NCI-H2227 (cell line): ENCODE measurements around the gene TEX2.

Experiments used
- DNase-seq: peaks from one replicate; lab custom pipeline; 2025; ENCODE audit not compliant: unreplicated experiment; lab: John Stamatoyannopoulos, UW

Gene TEX2, protein sequence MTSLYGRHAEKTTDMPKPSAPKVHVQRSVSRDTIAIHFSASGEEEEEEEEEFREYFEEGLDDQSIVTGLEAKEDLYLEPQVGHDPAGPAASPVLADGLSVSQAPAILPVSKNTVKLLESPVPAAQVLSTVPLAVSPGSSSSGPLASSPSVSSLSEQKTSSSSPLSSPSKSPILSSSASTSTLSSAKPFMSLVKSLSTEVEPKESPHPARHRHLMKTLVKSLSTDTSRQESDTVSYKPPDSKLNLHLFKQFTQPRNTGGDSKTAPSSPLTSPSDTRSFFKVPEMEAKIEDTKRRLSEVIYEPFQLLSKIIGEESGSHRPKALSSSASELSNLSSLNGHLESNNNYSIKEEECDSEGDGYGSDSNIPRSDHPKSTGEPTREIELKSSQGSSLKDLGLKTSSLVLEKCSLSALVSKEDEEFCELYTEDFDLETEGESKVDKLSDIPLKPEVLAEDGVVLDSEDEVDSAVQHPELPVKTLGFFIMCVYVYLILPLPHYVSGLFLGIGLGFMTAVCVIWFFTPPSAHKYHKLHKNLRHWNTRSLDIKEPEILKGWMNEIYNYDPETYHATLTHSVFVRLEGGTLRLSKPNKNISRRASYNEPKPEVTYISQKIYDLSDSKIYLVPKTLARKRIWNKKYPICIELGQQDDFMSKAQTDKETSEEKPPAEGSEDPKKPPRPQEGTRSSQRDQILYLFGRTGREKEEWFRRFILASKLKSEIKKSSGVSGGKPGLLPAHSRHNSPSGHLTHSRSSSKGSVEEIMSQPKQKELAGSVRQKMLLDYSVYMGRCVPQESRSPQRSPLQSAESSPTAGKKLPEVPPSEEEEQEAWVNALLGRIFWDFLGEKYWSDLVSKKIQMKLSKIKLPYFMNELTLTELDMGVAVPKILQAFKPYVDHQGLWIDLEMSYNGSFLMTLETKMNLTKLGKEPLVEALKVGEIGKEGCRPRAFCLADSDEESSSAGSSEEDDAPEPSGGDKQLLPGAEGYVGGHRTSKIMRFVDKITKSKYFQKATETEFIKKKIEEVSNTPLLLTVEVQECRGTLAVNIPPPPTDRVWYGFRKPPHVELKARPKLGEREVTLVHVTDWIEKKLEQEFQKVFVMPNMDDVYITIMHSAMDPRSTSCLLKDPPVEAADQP

DNA sequence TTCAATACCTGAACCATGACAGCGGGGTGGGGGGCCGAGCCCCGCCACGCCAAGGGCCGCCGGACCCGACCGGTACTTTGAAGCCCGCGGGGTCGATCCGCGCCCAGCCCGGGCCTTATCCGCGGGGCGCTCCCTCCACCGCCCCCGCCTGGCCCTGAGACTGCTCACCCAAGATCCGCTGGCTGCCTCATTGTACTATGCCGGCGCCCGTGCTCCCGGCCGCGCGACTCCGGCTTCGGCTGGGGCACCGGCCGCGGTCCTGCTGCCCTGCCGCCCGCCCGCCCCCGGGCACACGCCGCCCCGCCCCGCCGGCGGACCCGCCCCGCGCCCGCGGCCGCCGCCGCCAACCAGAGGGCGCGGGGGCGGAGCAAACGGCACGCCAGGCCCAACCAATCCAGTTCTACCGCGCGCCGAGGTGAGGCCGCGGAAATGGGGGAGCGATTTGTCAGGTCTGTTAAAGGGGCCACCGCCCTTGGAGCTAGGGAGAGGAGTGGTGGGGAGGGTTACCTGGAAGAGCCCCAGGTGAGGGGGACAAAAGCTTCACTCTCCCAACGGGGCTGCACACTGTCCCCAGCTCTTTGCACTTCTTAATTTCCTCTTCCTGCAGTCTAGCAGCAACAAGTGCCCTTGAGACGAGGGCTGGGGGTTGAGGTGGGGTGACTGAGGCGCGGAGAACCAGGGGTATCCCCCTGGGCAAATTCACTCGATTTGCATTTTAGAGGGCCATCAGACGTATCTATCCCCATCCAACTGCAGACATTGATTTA is at the start of gene TEX2:
TSS of gene TEX2 (minus strand) at position 261 of the 767 bp plus-strand sequence. CDS start 49,043 bp downstream, outside the sequence.
- DNase-seq = peak; percentile 96

DNA sequence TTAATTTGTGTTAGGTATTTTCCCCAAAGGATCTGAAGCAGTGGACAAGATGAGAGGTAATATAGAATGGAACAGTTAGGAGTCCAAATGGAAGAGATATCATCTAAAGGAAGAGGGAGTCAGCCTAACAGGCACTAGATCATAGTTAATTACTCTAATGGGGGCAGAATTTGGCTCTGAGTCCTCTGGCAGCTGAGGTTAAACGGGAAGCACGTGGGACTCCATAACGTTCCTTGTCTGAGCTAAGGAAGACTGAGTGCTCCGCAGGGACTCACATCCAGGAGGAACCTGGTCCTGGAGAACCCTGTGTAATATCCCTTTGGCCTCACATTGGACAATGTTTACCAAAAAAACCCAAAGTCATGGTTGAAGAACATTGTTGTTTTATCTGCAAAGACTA is 46.6 kb upstream of the TEX2 start:
- no peak for DNase-seq

DNA sequence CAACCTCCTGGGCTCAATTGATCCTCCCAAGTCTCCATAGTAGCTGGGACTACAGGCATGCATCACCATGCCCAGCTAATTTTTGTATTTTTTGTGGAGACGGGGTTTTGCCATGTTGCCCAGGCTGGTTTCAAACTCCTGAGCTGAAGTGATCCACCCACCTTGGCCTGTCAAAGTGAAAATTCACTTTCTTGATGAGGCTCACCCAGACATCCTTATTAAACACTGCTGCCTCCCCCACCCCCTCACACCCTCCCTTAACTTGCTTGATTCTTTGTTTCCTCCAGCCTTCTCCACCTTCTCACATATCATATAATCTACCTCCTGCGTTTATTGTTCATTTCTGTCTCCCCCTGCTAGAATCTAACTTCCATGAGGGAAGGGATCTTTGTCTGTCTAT is 46.0 kb upstream of the TEX2 start:
- no peak for DNase-seq

DNA sequence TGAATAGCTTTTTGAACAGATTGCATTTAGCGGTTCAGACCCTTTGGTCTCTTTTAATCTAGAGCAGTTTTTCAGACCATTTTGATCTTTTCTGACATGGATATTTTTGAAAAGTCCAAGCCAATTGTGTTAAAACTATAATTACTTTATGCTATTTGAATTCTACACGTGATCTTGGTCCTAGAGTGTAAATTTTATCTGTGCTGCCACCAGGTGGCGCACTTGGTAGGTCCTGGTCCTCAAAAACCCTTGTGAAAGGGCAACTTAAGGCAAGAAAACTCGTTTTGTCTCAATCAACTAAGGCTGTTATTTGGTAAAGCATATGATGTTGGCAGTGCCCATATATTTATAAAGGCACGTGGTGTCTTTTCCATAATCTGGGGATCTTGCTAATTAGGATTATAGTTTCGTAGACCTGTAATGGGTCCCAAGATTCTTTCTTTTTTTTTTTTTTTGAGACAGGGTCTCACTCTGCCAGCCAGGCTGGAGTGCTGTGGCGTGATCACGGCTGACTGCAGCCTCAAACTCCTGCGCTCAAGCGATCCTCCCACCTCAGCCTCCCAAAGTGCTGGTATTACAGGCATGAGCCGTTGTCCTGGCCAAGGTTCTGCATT is 43.9 kb upstream of the TEX2 start:
- DNase-seq = peak; percentile 82

DNA sequence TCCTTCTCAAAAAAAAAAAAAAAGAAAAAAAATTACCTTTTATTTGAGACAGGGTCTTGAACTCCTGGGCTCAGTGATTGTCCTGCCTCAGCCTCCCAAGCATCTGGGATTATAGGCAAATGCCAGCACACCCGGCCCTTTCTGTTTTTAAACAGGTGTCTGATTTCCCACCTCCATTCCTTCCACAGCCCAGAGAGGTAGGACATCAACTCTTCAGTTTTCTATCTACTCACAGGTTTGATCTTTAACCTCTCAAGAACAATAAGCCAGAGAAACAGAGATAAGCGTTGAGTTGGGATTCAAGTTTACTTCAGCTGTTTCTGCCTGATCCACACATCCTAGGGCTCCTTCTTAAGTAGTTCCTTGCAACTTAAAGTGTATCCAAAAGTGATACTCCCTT is 41.5 kb upstream of the TEX2 start:
- no peak for DNase-seq

DNA sequence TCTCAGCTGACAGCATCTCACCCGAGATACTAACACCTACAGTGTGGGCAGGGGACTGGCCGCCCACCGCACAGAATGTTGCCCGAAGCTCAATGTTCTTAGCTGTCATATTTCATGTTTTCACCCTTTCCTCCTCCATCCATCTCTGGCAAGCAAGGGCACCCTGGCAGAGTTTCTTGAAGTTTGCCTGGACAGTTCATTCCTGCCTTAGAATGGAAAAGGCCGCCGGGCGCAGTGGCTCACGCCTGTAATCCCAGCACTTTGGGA is 37.6 kb upstream of the TEX2 start:
- DNase-seq = no peak

DNA sequence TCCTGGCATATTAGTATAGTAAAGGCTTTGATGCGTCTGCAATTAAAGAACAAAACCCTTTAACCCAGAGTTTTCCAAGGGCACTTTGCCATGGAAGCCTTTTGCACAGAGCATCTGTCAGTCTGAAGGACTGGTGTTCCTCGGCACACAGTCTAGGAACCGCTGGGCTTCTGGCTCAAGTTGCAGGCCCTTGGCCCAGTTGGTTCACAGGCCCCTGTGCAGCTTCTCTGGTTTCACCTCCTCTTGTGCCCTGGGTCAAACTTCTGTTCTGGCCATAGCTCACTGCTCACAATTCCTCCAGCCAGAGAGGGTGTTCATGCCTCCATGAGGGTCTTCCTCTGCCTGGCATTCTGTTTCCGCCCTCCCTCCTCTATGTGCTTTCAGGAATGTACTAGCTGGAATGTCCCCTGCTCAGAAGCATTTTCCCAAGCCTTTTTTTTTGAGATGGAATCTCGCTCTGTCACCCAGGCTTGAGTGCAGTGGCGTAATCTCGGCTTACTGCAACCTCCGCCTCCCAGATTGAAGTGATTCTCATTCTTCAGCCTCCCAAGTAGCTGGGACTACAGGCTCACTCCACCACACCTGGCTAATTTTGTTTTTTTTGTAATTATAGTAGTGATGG is 34.5 kb upstream of the TEX2 start:
- no peak for DNase-seq

DNA sequence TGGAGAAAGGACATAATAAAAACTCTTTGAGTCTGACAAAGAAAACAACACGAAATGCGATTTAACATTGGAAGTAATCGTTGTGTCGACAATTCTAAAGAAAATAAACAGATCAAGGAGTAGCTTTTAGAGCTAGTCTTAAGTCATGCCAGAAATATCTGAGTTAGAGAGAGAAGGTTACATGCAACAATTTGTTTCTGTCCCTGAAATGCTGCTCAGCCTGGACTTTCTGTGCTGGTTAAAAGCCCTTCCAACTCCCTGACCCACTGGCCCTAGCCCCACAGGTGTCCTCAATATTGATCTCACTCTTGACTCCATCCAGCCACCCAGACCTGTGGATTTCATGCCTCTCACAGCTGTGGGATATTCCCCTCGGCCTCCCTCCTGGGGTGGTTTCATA is 33.2 kb upstream of the TEX2 start:
- peak; percentile 24 for DNase-seq

DNA sequence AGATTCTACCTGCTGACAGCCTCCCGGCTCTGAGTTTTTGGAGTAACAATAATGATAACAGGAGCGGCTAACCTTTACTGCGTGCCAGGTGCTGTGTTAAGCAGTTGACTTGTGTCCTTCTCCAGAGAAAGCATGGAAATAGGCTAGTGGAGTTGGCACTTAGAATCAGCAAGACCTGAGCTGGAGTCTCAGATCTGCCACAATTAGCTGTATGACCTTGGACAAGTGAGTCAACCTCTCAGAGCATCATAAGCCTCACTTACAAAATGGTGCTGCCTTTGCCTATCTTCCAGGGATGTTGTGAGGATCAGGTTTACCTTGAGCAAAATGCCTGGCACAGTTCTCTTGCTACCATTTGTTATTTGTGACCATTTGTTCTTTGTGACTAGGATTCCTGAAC is 32.1 kb upstream of the TEX2 start:
- no peak for DNase-seq

DNA sequence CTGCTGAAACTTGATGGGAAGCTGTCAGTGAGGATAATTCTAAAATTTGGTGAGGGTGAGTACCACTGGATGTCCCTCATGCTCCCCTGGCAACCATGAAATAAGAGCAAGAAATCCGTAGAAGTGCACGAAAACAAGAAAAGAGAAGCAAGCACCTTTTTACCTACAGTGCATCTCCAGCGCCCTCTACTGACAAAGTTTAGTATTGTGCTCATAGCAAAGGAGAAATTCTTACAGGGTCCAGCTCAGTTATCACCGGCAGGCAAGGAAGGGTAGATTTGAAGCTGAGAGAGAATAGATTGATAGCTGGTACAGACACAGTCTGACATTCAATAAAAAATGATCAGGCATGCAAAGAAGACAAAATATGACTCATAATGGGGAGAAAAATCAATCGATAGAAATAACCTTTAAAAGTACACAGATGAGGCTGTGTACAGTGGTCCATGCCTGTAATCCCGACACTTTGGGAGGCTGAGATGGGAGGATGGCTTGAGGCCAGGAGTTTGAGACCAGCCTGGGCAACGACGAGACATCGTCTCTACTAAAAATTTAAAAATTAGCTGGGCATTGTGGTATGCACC is 28.3 kb upstream of the TEX2 start:
- peak; percentile 33 for DNase-seq

DNA sequence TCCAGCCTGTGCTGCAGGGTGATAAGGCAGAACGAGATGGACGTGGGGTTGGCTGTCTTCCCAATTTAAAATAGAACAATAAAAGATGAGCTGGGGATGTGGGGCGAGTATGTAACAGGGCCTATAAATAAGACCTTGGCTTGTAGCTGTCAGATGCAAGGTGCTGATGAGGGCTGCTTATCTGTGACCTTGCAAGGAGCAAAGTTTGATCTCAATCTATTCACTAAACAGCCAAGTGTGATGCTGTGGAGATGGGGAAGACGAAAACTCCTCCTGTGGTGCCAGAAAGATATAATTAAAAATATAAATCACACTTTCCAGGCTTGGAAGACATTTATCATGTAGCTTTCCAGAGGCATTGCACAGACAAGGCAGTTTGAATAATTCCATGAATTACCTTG is 26.7 kb upstream of the TEX2 start:
- peak; percentile 92 for DNase-seq

DNA sequence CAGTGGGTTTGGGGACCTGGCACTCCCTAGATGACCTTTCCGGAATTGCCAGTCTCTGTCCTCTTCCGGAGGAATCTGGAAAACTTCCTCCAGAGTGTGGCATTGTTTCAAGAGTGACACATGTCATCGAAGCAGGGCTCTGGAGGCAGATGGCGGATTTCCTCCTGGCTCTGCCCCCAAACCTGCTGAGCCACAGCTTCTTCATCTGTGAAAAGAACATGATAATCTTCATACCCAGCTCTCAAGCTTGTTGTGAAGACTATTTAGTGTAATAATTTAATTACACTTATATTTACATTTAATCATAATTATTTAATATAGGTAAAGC is 19.7 kb upstream of the TEX2 start:
- peak; percentile 15 for DNase-seq

DNA sequence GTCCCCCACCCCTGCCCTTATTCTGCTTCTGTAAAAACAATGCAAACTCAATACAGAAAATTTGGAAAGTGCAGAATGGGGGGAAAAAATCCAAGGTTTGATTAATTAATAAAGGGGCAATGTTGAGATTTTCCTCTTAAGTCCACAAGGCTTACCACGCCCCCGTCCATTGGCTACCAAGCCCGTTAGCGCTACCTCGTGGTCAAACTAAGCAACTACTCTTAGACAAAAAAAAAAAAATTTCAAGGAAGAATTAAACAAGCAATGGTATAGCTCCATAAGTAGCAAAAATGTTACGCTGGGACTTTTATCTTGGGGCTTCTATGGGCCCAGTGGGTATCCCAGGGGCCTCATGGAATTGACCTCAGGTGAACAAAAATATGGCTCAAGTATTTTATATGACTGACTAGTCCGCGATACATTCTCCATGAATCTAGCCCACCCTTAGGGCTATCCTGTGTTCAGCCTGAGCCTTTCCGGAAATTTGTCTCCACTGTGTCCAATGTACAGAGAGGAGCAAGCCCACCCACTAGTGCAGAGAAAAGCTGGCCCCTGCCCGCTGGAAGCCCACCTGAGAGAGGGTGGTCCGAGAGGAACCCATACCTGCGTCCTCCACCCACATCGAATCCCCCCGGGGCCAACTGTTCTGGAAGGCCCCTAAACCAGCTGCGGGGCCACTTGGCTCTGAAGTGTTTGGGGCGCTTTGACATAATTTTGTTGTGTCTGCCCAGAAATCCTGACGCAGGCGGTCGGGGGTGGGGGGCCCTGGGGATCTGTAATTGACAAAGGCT is 19.1 kb upstream of the TEX2 start:
- peak; percentile 81 for DNase-seq

DNA sequence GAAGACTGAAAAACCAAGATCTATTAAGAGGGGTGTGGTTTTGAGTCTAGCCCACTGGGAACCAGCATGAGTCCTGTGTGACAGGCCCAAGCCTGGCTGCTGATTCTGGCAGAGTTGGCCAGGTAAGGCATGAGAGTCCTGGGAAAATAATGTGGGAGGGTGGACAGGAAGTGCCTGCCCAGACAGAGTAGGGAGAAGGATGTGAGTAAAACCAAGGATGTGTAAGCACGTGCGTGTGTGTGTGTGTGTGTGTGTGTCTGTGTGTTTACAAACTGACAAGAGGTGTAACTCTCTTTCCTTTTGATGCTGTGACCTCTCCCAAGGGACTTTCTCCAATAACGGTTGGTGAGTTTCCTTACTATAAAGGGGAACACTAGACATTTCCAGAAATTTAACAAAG is 15.6 kb upstream of the TEX2 start:
- no peak for DNase-seq

DNA sequence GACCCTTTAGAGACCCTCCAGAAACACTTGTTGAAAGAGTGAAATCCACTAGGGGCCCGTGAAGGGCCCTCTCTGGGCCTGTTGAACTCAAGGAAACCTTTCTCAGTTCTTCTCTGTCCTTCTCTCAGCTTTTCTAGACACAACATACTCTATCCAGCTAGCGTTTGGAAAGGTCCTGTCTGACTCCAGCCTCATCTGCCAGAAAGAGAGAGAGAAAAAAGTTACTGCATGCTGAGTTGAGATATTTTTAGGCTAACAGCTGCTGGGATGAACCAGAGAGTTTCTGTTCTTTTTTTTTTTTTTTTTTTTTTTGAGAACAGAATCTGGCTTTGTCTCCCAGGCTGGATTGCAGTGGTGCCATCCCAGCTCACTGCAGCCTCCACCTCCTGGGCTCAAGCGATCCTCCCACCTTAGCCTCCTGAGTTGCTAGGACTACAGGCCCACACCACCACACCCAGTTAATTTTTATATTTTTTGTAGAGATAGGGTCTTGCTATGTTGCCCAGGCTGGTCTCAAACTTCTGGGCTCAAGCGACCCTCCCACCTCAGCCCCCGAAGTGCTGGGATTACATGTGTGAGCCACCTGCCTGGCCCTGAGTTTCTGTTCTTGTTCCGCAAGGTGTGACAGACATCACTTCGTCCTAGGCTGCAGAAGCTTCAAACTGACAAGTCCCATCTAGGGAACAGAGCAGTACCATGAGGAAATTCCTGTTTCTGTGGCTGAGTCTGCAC is 14.9 kb upstream of the TEX2 start:
- no peak for DNase-seq

DNA sequence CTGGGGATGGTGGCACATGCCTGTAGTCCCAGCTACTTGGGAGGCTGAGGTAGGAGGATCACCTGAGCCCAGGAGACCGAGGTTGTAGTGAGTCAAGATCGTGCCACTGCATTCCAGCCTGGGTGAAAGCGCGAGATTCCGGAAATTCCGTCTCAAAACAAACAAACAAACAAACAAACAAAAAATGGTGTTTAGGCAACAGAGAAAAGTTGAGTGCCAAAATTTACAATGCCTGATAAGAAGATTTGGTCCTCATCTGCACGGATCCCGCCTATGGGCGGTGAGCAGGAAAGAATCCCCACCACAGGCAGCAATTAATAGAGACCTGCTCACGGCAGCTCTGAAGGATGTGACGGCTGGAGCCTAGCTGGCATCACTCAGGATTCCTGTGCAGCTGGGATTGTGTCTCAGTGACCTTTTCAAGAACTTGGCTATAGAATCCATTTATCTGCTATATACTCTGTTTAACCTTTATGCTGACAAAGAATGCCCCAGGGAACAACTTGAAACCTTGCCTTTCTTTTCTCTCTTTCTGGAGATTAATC is 14.0 kb upstream of the TEX2 start:
- peak; percentile 20 for DNase-seq

DNA sequence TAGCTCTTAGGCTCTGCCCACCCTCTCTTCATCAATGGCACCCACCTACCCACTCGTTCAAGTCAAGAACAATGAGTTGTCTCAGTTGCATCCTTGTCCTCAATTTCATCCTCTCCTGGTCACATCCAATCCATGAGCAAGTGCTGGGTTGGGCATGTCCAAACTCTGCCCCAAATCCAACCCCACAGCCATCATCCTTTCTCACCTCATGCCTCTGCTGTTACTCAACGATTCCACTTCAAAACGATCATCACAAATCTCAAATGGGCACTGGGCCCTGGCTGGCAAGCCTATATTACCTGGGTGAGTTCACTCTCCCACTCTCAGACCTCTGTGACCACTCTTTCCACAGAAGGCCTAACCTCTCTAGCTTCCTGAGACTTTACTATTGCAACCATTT is 12.0 kb upstream of the TEX2 start:
- no peak for DNase-seq

DNA sequence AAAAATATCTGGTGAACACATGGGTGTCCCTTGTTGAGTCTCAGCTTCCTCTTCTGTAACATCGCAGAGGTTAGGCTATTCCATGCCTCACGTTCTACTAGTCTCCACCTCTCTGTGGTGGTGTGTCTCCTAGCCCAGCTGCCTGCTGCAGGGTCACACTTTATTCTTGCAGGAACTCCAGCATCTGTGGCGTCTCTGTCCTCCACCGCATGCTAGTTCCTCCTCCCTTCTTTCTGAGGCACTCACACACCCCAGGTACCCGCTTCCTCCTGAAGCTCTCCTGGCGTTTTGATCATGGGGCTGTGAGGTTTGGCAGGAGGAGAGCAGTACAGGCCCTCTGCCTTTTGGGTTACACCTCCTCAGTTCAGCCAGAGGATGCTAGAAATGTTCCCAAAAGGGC is 9.9 kb upstream of the TEX2 start:
- DNase-seq = no peak
